H9 (cell line): Measurements from ENCODE around the gene MTHFD1L. TPM values are rescaled to one million over a fixed set of nuclear protein-coding genes. Genes with fewer than 3 reads are reported as not detected.
A peak's percentile ranks its signal among the peaks of the same experiment; 100 is the strongest.

ENCODE experiments used
- DNase-seq: peaks from one replicate; pipeline ENCODE4 v3.0.0-alpha.2; 2017
- H2AFZ ChIP-seq: one replicate; pipeline ENCODE4 v1.6.1; 2013; ENCODE audit warnings: mild to moderate bottlenecking, low read length, control low read depth, moderate library complexity
- H2AK5ac ChIP-seq: 2 replicates; pipeline ENCODE4 v1.6.1; 2013; ENCODE audit warnings: low read length, control low read depth, mixed read lengths; ENCODE audit not compliant: insufficient read length
- H2BK120ac ChIP-seq: one replicate; pipeline ENCODE4 v1.6.1; 2013; ENCODE audit warnings: low read depth, mild to moderate bottlenecking, low read length, control low read depth, inconsistent platforms; ENCODE audit not compliant: poor library complexity, severe bottlenecking
- H2BK12ac ChIP-seq: 2 replicates; pipeline ENCODE4 v1.6.1; 2013; ENCODE audit warnings: low read length, control low read depth, mixed read lengths, low read depth; ENCODE audit not compliant: insufficient read length
- H2BK15ac ChIP-seq: 2 replicates; pipeline ENCODE4 v1.6.1; 2013; ENCODE audit warnings: low read depth, low read length, control low read depth
- H2BK20ac ChIP-seq: one replicate; pipeline ENCODE4 v1.6.1; 2013; ENCODE audit warnings: low read depth, mild to moderate bottlenecking, low read length, control low read depth, inconsistent platforms; ENCODE audit not compliant: poor library complexity, severe bottlenecking
- H2BK5ac ChIP-seq: 2 replicates; pipeline ENCODE4 v1.6.1; 2013; ENCODE audit warnings: low read length, control low read depth, mixed read lengths; ENCODE audit not compliant: insufficient read length
- H3K14ac ChIP-seq: 2 replicates; pipeline ENCODE4 v1.6.1; 2013; ENCODE audit warnings: low read length, control low read depth; ENCODE audit not compliant: insufficient read depth
- H3K18ac ChIP-seq: 2 replicates; pipeline ENCODE4 v1.6.1; 2013; ENCODE audit warnings: low read depth, mild to moderate bottlenecking, mixed read lengths, low read length, control low read depth; ENCODE audit not compliant: insufficient read length
- H3K23ac ChIP-seq: 2 replicates; pipeline ENCODE4 v1.6.1; 2013; ENCODE audit warnings: low read length, control low read depth, mixed read lengths, low read depth; ENCODE audit not compliant: insufficient read length
- H3K23me2 ChIP-seq: 2 replicates; pipeline ENCODE4 v1.6.1; 2013; ENCODE audit warnings: low read depth, mild to moderate bottlenecking, mixed read lengths, low read length, control low read depth; ENCODE audit not compliant: insufficient read length, poor library complexity, severe bottlenecking
- H3K27ac ChIP-seq: 2 replicates; pipeline ENCODE4 v1.5.1; 2013; ENCODE audit warnings: low read length, control low read depth, mixed read lengths, low read depth; ENCODE audit not compliant: insufficient read length
- H3K27me3 ChIP-seq: 2 replicates; pipeline ENCODE4 v1.6.1; 2013; ENCODE audit warnings: low read length, control low read depth, inconsistent platforms; ENCODE audit not compliant: insufficient read depth
- H3K4ac ChIP-seq: 2 replicates; pipeline ENCODE4 v1.6.1; 2013; ENCODE audit warnings: low read depth, mild to moderate bottlenecking, control low read depth, inconsistent platforms, low read length, moderate library complexity
- H3K4me1 ChIP-seq: 2 replicates; pipeline ENCODE4 v1.6.1; 2013; ENCODE audit warnings: low read length, control low read depth, inconsistent platforms; ENCODE audit not compliant: insufficient read depth
- H3K4me2 ChIP-seq: 2 replicates; pipeline ENCODE4 v1.6.1; 2013; ENCODE audit warnings: low read length, control low read depth, mixed read lengths; ENCODE audit not compliant: insufficient read length, insufficient read depth
- H3K56ac ChIP-seq: 2 replicates; pipeline ENCODE4 v1.6.1; 2013; ENCODE audit warnings: low read depth, mild to moderate bottlenecking, mixed read lengths, low read length, control low read depth; ENCODE audit not compliant: insufficient read length
- H3K79me1 ChIP-seq: 2 replicates; pipeline ENCODE4 v1.6.1; 2013; ENCODE audit warnings: low read depth, mild to moderate bottlenecking, moderate library complexity, low read length, control low read depth, inconsistent platforms; ENCODE audit not compliant: insufficient read depth, poor library complexity, severe bottlenecking
- H3K79me2 ChIP-seq: 2 replicates; pipeline ENCODE4 v1.6.1; 2013; ENCODE audit warnings: low read length, control low read depth, inconsistent platforms; ENCODE audit not compliant: insufficient read depth
- H3K9ac ChIP-seq: 2 replicates; pipeline ENCODE4 v1.6.1; 2013; ENCODE audit warnings: low read length, control low read depth, mixed read lengths; ENCODE audit not compliant: insufficient read length; ENCODE audit errors: extremely low read depth
- H3K9me3 ChIP-seq: one replicate; pipeline ENCODE4 v1.6.1; 2013; ENCODE audit warnings: low read depth, low read length, inconsistent platforms; ENCODE audit not compliant: control insufficient read depth
- H3T11ph ChIP-seq: one replicate; pipeline ENCODE4 v1.6.1; 2013; ENCODE audit warnings: mild to moderate bottlenecking, low read length, control low read depth, inconsistent platforms
- H4K20me1 ChIP-seq: one replicate; pipeline ENCODE4 v1.6.1; 2013; ENCODE audit not compliant: control insufficient read depth, insufficient read length, insufficient read depth
- H4K5ac ChIP-seq: 2 replicates; pipeline ENCODE4 v1.6.1; 2013; ENCODE audit warnings: low read depth, mild to moderate bottlenecking, mixed read lengths, low read length, control low read depth; ENCODE audit not compliant: insufficient read length
- H4K8ac ChIP-seq: replicated peaks from 2 replicates; pipeline ENCODE4 v1.6.1; 2013; ENCODE audit warnings: low read length, control low read depth, mixed read lengths, low read depth; ENCODE audit not compliant: insufficient read length
- H4K91ac ChIP-seq: 2 replicates; pipeline ENCODE4 v1.6.1; 2013; ENCODE audit warnings: low read depth, mild to moderate bottlenecking, moderate library complexity, mixed read lengths, low read length, control low read depth; ENCODE audit not compliant: insufficient read length
- H3K27ac Mint-ChIP-seq, 3 experiments: 2 replicates in 2 of 3; 3 replicates in 1 of 3; pipeline ENCODE4 v1.8.0; 2020 to 2021; ENCODE audit warnings: mixed read lengths in 3 of 3, mild to moderate bottlenecking in 1 of 3, moderate library complexity in 1 of 3
- H3K27me3 Mint-ChIP-seq: 2 replicates; pipeline ENCODE4 v1.8.0; 2021; ENCODE audit warnings: low read depth, mild to moderate bottlenecking, moderate library complexity, mixed read lengths
- H3K36me3 Mint-ChIP-seq, 3 experiments: 2 replicates in 2 of 3; 3 replicates in 1 of 3; pipeline ENCODE4 v1.8.0; 2020 to 2021; ENCODE audit warnings: low read depth in 3 of 3, mixed read lengths in 3 of 3; ENCODE audit not compliant: insufficient read depth in 1 of 3
- H3K4me1 Mint-ChIP-seq, 2 experiments: 2 replicates each; pipeline ENCODE4 v1.8.0; 2020; ENCODE audit warnings: mixed read lengths in 2 of 2
- H3K4me3 Mint-ChIP-seq, 2 experiments: 2 replicates in 1 of 2; 3 replicates in 1 of 2; pipeline ENCODE4 v1.8.0; 2020 to 2021; ENCODE audit warnings: mild to moderate bottlenecking in 2 of 2, mixed read lengths in 2 of 2, moderate library complexity in 1 of 2
- H3K9me3 Mint-ChIP-seq, 2 experiments: 2 replicates in 1 of 2; 3 replicates in 1 of 2; pipeline ENCODE4 v1.8.0; 2020; ENCODE audit warnings: mild to moderate bottlenecking in 2 of 2, mixed read lengths in 2 of 2, moderate library complexity in 1 of 2
- WGBS: extraction: QIAGEN DNeasy Blood & Tissue Kit; methylation state at CpG from one replicate; pipeline ENCODE4 v1.1.7; 2013; ENCODE audit warnings: missing lambda C conversion rate, low lambda C conversion rate, mixed read lengths; ENCODE audit not compliant: insufficient read length; ENCODE audit errors: extremely low coverage; 5-methylcytosine and 5-hydroxymethylcytosine counted together
- total RNA-seq: library from RNA; stranded (reverse); gene quantifications from 2 replicates; pipeline ENCODE4 v1.2.1, GENCODE V29; 2021
- TF ChIP-seq, protein P1 (sequence below): fragments of 200-600 bp; sonication (generic); conservative IDR thresholded peaks from 3 replicates; pipeline ENCODE4 v1.8.0; 2021; ENCODE audit warnings: antibody characterized with exemption, mild to moderate bottlenecking

MTHFD1L gene
- total RNA-seq, 1 experiment from 2014 or later = 90.2 TPM

DNA sequence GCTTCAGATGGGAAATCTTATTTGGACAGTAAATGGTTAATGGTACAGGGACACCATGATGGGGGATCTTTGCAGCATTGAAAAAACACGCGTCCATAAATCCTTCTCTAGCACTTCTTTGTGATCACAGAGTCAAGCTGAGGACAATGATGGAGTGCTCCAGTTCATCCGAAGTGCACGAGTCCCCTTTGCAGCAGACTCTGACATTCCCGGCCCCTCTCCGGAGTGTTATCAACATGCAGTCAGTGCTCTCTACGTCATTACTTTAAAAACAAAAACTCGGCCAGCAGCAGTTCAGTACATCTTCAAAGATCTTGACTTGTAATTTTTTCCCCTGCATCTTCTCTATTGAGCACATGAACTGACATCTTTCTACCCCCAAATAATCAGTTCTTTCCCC is 188.8 kb downstream of the MTHFD1L start:
- Mint-ChIP-seq H3K27ac (0 out of 7 replicates have a peak overlapping the region, but pooled peaks of 1 of the 3 experiments have one; percentile 51), H3K4me1 (peaks cover 2 to 7% of the 10 kb centered on the region in 2 experiments; a peak in 3 of 4 replicates), H3K4me3 (no peak overlapping the region), H3K27me3 (no peaks in the 10 kb centered on the region), H3K36me3 (peaks cover 6 to 24% (median 14%) of the 10 kb centered on the region in 3 experiments; a peak in 6 of 7 replicates), H3K9me3 (no peaks in the 10 kb centered on the region)
- Histone ChIP-seq H3T11ph (no peak overlapping the region), H2BK12ac (no peak overlapping the region), H4K5ac (no peak overlapping the region), H3K27me3 (no peaks in the 10 kb centered on the region), H2BK120ac (no peak overlapping the region), H3K4ac (no peak overlapping the region), H2BK5ac (no peak overlapping the region), H3K79me2 (no peaks in the 10 kb centered on the region), H4K20me1 (no peaks in the 10 kb centered on the region), H3K9ac (no peak overlapping the region), H3K9me3 (no peaks in the 10 kb centered on the region), H3K4me2 (no peak overlapping the region), H3K4me1 (no peaks in the 10 kb centered on the region), H3K79me1 (no peaks in the 10 kb centered on the region), H2BK15ac (no peak overlapping the region), H2AK5ac (no peak overlapping the region), H3K23me2 (no peaks in the 10 kb centered on the region), H2BK20ac (no peak overlapping the region), H3K18ac (no peak overlapping the region), H3K56ac (no peak overlapping the region), H3K23ac (no peak overlapping the region), H2AFZ (no peak overlapping the region), H4K8ac (no peak overlapping the region), H3K14ac (no peak overlapping the region), H4K91ac (no peak overlapping the region), H3K27ac (no peak overlapping the region)
- TF ChIP-seq, protein P1, sequence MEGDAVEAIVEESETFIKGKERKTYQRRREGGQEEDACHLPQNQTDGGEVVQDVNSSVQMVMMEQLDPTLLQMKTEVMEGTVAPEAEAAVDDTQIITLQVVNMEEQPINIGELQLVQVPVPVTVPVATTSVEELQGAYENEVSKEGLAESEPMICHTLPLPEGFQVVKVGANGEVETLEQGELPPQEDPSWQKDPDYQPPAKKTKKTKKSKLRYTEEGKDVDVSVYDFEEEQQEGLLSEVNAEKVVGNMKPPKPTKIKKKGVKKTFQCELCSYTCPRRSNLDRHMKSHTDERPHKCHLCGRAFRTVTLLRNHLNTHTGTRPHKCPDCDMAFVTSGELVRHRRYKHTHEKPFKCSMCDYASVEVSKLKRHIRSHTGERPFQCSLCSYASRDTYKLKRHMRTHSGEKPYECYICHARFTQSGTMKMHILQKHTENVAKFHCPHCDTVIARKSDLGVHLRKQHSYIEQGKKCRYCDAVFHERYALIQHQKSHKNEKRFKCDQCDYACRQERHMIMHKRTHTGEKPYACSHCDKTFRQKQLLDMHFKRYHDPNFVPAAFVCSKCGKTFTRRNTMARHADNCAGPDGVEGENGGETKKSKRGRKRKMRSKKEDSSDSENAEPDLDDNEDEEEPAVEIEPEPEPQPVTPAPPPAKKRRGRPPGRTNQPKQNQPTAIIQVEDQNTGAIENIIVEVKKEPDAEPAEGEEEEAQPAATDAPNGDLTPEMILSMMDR = no peak
- DNase-seq = no peak
- WGBS = no CpG with 5 or more reads among the region's 8 CpGs
